Right lobe of liver (tissue), 4 donors: ENCODE measurements around the gene FOXE3.
"Not testable (repeated sequence)": the region's sequence is repeated elsewhere in the genome, so short reads cannot be mapped to it uniquely, and the experiment has no call there.

Experiments
- POLR2A ChIP-seq: fragments of 450-650 bp; IDR thresholded peaks from one replicate; pipeline ENCODE4 v1.6.1; 2017; ENCODE audit warnings: antibody characterized with exemption, mild to moderate bottlenecking
- TF ChIP-seq, protein P1 (sequence below), 4 donors: fragments of 200-600 bp in 3 of 4; fragments of 450-650 bp in 1 of 4; IDR thresholded peaks; one replicate each; pipeline versions ENCODE4 v1.5.1 to v1.8.0; 2016 to 2022; ENCODE audit warnings: antibody characterized with exemption in 4 of 4, mild to moderate bottlenecking in 2 of 4
- donor health status: DM: no; HTN: no; CAD: no.
- donor health status: DM: no; HTN: no; CAD: no.
- donor health status: DM: no; HTN: yes; CAD: no.

DNA sequence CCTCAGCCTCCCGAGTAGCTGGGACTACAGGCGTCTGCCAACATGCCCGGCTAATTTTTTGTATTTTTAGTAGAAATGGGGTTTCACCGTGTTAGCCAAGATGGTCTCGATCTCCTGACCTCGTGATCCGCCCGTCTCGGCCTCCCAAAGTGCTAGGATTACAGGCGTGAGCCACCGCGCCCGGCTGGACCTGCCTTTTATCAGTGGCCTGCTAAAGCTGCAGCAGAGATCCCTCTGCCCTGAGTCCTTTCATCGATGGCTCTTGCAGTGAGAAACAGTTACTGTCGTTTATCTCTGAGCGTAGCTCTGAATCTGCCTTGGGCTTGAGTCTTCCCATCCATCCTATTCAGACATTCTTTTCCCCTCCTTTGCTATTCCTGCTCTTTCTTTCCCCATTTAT lies 41.5 kb downstream of the FOXE3 start:
- TF ChIP-seq, protein P1, sequence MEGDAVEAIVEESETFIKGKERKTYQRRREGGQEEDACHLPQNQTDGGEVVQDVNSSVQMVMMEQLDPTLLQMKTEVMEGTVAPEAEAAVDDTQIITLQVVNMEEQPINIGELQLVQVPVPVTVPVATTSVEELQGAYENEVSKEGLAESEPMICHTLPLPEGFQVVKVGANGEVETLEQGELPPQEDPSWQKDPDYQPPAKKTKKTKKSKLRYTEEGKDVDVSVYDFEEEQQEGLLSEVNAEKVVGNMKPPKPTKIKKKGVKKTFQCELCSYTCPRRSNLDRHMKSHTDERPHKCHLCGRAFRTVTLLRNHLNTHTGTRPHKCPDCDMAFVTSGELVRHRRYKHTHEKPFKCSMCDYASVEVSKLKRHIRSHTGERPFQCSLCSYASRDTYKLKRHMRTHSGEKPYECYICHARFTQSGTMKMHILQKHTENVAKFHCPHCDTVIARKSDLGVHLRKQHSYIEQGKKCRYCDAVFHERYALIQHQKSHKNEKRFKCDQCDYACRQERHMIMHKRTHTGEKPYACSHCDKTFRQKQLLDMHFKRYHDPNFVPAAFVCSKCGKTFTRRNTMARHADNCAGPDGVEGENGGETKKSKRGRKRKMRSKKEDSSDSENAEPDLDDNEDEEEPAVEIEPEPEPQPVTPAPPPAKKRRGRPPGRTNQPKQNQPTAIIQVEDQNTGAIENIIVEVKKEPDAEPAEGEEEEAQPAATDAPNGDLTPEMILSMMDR (IDR thresholded peaks at IDR 0.05): not testable (repeated sequence)
- TF ChIP-seq POLR2A: not testable (repeated sequence)
